ENCODE data around the gene COQ8B. TPM values are rescaled to one million over a fixed set of nuclear protein-coding genes. Genes with fewer than 3 reads are reported as not detected.

COQ8B gene
- total and polyA plus RNA-seq, 2 donors from 2014 or later = 45.8 to 55.3 TPM

- intact Hi-C loops (cut with DNase I) = no loop called here
- H3K27me3 ChIP-seq (ENCODE audit: control insufficient read depth, insufficient read depth, low read length) = no peaks in the 10 kb centered on the region
- peaks cover 6 to 19% (median 15%) of the 10 kb centered on the region in 3 donors for H3K36me3 ChIP-seq (ENCODE audit: control insufficient read depth in 2 of 3, insufficient read depth in 3 of 3, low read length in 3 of 3)
- H3K4me3 ChIP-seq (ENCODE audit: low read length in 3 of 3) = peak overlapping the region in 1 of 3 donors; percentile 1
- no peak overlapping the region for H3K27ac ChIP-seq (ENCODE audit: low read depth in 2 of 2, low read length in 2 of 2)
- DNase-seq (no peak), FAIRE-seq (no peak)
- H3K4me1 ChIP-seq (ENCODE audit: control insufficient read depth in 2 of 3, insufficient read depth in 2 of 3, low read depth in 1 of 3, low read length in 3 of 3) = peaks cover 3 to 13% (median 10%) of the 10 kb centered on the region in 3 donors
- H3K9ac ChIP-seq (ENCODE audit: low read length in 3 of 3) = no peak overlapping the region
- H3K9me3 ChIP-seq (ENCODE audit: control insufficient read depth in 2 of 3, insufficient read depth in 1 of 3, low read length in 3 of 3) = no peaks in the 10 kb centered on the region
- TF ChIP-seq CTCF (IDR thresholded peaks at IDR 0.05; ENCODE audit: borderline replicate concordance, extremely low read depth, insufficient read depth) = no peak
Measured at GRCh38 chr19:40754611-40755247, 38.0 kb upstream of the COQ8B start.

GRCh38 chr19:40752257-40752781 lies 35.6 kb upstream of the COQ8B start:
- Histone ChIP-seq H3K27ac (ENCODE audit: low read depth in 2 of 2, low read length in 2 of 2) (no peak overlapping the region), H3K9ac (ENCODE audit: low read length in 3 of 3) (peak overlapping the region in 1 of 3 donors; percentile 97), H3K36me3 (ENCODE audit: control insufficient read depth in 2 of 3, insufficient read depth in 3 of 3, low read length in 3 of 3) (peaks cover 2 to 6% (median 2%) of the 10 kb centered on the region in 3 donors), H3K27me3 (ENCODE audit: control insufficient read depth, insufficient read depth, low read length) (no peaks in the 10 kb centered on the region), H3K9me3 (ENCODE audit: control insufficient read depth in 2 of 3, insufficient read depth in 1 of 3, low read length in 3 of 3) (no peaks in the 10 kb centered on the region), H3K4me1 (ENCODE audit: control insufficient read depth in 2 of 3, insufficient read depth in 2 of 3, low read depth in 1 of 3, low read length in 3 of 3) (peaks cover 3 to 20% (median 16%) of the 10 kb centered on the region in 3 donors), H3K4me3 (ENCODE audit: low read length in 3 of 3) (peak overlapping the region in 2 of 3 donors; percentile 52 to 98)
- TF ChIP-seq CTCF (IDR thresholded peaks at IDR 0.05; ENCODE audit: borderline replicate concordance, extremely low read depth, insufficient read depth) = no peak
- FAIRE-seq = no peak
- intact Hi-C loops (cut with DNase I) = no loop called here
- DNase-seq = no peak

GRCh38 chr19:40750874-40751537 lies 34.3 kb upstream of the COQ8B start, which contains the start of gene SNRPA:
Gene SNRPA (plus strand): TSS chr19:40751203. CDS start chr19:40751409, 206 bp downstream.
- DNase-seq (peak; percentile 98 to 99 (median 99)), FAIRE-seq (no peak)
- intact Hi-C loops (cut with DNase I) = no loop called here
- Histone ChIP-seq H3K9me3 (ENCODE audit: control insufficient read depth in 2 of 3, insufficient read depth in 1 of 3, low read length in 3 of 3) (no peaks in the 10 kb centered on the region), H3K27me3 (ENCODE audit: control insufficient read depth, insufficient read depth, low read length) (no peaks in the 10 kb centered on the region), H3K27ac (ENCODE audit: low read depth in 2 of 2, low read length in 2 of 2) (peak within 1 kb of the TSS; percentile 93 to 96), H3K9ac (ENCODE audit: low read length in 3 of 3) (peak within 1 kb of the TSS; percentile 61 to 97 (median 93)), H3K4me3 (ENCODE audit: low read length in 3 of 3) (peak within 1 kb of the TSS; percentile 93 to 98 (median 96)), H3K36me3 (ENCODE audit: control insufficient read depth in 2 of 3, insufficient read depth in 3 of 3, low read length in 3 of 3) (peaks cover 0 to 3% (median 2%) of the 10 kb centered on the region in 3 donors), H3K4me1 (ENCODE audit: control insufficient read depth in 2 of 3, insufficient read depth in 2 of 3, low read depth in 1 of 3, low read length in 3 of 3) (peaks cover 3 to 18% (median 16%) of the 10 kb centered on the region in 3 donors)
- no peak for TF ChIP-seq CTCF (IDR thresholded peaks at IDR 0.05; ENCODE audit: borderline replicate concordance, extremely low read depth, insufficient read depth)
